Medulla oblongata (tissue), 1 donor: ENCODE results near the gene JAKMIP2.
A peak's percentile ranks its signal among the peaks of the same experiment; 100 is the strongest.
"Not testable (repeated sequence)": the region's sequence is repeated elsewhere in the genome, so short reads cannot be mapped to it uniquely, and the experiment has no call there.

Experiments
- DNase-seq: peaks from one replicate; pipeline ENCODE4 v3.0.0-alpha.2; 2015; ENCODE audit errors: extremely low spot score

JAKMIP2 gene

GRCh38 chr5:147616421-147616820 is 166.1 kb downstream of the JAKMIP2 start:
- DNase-seq: no peak

DNA sequence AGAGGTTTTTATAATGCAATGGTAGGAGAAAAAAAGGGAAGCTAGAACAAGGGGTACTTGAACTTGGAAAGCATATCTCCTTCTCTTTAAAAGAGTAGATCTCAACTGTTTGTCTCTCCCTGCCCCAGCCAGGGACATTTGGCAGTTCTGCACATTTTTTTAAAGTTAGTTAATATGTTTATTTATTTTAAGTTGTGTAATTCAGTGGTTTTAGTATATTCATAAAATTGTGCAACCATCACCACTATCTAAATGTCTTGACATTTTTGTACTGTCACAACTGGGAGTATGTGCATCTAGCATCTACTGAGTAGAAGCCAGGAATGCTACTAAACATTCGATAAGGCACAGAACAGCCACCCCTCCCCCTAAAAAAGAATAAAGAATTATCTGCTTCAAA is 169.2 kb downstream of the JAKMIP2 start:
- no peak for DNase-seq

DNA sequence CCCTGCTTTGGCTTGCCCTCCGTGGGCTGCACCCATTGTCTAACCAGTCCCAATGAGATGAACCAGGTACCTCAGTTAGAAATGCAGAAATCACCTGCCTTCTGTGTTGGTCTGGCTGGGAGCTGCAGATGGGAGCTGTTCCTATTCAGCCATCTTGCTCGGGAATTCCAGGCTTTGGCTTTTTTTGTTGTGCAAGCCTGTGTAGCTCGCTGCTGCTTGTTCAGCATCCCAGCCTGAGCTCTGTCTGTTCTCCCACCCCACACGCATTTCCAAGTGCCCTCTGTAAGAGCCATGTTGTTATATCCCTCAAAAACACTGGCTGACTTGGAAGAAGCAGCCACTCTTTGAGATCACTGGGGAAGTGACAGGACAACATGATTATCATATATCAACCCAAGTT is 171.0 kb downstream of the JAKMIP2 start:
- no peak for DNase-seq

GRCh38 chr5:147610798-147611197 is 171.7 kb downstream of the JAKMIP2 start:
- DNase-seq: no peak

- DNase-seq: no peak
Measured at GRCh38 chr5:147601652-147602051, 180.9 kb downstream of the JAKMIP2 start.

- no peak for DNase-seq
Measured at GRCh38 chr5:147591120-147591519, 191.4 kb downstream of the JAKMIP2 start.

- no peak for DNase-seq
Measured at GRCh38 chr5:147590096-147590495, 192.4 kb downstream of the JAKMIP2 start.

GRCh38 chr5:147586832-147587231 is 195.7 kb downstream of the JAKMIP2 start:
- DNase-seq: no peak

DNA sequence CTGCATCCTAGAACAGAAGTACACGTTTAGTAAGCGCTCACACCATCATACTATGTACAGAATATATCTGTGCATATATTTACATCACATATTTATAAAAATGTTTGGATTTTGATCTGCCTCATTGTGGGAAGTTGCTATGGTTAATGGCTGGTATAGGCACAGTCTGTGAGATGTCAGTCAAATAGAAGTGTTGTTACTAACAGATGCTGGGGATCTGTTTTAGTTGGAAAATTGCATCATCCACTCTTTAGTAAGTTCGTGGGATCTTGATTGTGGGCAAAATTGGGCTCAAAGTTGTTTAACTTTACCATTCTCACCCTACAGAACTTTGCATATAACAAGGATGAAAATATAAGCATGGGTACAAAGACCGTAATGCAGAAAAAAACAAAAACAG is 196.3 kb downstream of the JAKMIP2 start:
- DNase-seq: no peak

DNA sequence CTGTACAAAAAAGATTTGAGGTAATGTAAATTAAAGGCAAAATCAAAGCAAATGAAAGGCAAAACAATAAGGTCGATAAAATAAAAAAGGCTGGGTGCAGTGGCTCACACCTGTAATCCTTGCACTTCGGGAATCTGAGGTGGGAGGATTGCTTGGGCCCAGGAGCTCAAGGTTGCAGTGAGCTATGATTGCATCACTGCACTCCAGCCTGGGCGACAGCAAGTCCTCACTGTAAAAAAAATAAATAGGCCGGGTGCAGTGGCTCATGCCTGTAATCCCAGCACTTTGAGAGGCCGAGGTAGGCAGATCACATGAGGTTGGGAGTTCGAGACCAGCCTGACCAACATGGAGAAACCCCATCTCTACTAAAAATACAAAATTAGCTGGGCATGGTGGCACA is 200.3 kb downstream of the JAKMIP2 start:
- not testable (repeated sequence) for DNase-seq

DNA sequence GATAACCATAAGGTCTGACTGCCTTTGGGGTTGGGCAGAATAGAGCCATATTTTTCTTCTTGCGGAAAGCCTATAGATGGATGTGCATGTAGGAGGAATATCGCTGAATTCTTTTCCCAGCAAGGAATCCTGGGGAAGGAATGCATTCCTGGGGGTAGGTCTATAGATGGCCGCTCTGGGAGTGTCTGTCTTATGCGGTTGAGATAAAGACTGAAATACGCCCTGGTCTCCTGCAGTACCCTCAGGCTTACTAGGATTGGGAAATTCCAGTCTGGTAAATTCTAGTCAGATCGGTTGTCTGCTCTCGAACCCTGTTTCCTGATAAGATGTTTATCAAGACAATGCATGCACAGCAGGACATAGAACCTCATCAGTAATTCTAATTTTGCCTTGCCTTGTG is 202.1 kb downstream of the JAKMIP2 start:
- not testable (repeated sequence) for DNase-seq

- peak; percentile 70 for DNase-seq
Measured at GRCh38 chr5:147578228-147579024, 204.1 kb downstream of the JAKMIP2 start.

GRCh38 chr5:147576646-147577535 is 205.6 kb downstream of the JAKMIP2 start:
- peak; percentile 53 for DNase-seq

DNA sequence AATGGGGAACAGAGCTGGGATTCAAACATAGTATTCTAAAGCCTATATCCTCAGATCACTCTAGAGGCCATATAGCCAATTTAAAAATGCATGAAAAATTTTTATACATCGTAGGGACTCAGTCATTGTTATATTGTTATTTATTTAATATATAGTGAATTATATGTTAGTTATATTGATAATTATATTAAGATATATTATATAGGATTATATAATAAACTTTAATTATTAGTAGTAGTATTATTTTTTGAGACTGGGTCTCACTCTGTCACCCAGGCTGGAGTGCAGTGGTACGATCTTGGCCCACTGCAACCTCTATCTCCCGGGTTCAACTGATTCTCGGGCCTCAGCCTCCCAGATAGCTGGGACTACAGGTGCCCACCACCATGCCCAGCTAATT is 206.9 kb downstream of the JAKMIP2 start:
- no peak for DNase-seq

DNA sequence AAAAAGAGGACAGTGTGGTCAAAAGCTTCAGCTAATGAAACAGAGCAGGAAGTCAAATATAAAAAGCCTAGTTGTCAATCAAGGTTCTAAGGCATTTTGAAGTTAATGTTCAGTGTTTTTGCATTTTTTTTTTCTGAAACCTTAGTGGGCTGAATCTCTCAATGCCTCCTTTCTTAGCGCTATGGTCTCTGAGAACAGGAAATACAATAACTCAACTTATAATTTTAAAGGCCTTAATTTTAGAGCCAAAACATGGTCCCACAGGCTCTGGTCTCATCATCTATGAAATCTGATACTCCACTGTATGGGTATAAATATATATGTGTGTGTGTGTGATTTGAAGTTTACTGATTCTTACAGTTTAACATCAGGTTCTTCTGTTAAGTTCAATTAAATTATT is 209.3 kb downstream of the JAKMIP2 start:
- DNase-seq: no peak

DNA sequence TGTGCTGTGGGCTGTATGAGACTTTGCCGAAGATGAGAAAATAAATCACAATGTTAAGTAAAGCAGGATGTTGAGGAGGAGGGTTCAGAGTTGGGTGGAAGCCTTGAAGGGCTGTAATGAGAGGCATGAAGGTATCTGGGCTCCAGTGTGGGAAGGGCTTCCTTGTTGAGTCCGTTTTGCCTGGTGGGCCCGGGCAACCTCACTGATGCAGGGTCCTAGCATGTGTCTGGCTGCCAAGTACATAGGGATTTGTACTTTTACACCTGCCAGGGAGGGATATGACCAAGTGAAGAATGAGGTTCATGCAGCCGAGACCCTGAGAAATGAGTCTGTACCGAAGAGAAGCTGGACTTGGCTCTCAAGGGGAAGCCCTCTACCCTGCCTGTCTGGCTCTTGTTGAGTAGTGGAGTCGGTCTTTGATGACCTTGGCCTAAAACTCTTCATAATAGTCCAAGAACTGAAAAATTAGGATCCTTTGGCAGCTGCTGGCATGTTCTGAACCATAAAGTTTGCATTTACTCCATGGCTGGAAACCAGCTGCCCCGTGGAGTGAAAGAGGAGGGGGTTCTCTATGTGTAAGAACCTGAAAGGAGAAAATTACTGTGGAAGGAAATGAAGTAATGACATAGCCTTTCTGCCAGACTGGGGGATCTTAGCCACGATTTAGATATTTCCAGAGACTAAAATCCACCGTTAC is 213.7 kb downstream of the JAKMIP2 start:
- no peak for DNase-seq

- no peak for DNase-seq
Measured at GRCh38 chr5:147567917-147568598, 214.5 kb downstream of the JAKMIP2 start.

DNA sequence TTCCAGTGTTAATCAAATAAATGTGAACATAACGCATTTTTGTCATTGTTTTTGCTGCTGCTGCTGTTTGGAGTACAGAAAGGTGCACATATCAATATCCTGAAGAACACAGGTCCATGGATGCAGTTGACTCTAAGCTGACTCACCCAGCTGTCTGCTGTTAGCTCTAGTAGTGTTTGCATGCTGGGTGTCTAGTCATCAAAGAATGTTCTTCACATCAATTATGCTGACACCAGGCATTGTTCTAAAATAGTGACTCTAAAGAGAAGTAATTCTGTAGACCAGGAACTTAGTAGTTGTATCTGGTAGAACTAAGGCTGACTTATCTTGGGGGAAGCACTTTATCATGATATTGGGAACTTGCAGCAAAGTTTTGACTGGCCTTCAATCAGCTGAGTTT is 217.0 kb downstream of the JAKMIP2 start:
- DNase-seq: peak; percentile 33

GRCh38 chr5:147564124-147564486 is 218.4 kb downstream of the JAKMIP2 start:
- DNase-seq: no peak

GRCh38 chr5:147563466-147564123 is 218.9 kb downstream of the JAKMIP2 start:
- DNase-seq: no peak

GRCh38 chr5:147561435-147561834 is 221.1 kb downstream of the JAKMIP2 start:
- DNase-seq: no peak
